SJSA1 (cell line): Measurements from ENCODE around the gene PRPS2. TPM values are rescaled to one million over a fixed set of nuclear protein-coding genes. Genes with fewer than 3 reads are reported as not detected.
A peak's percentile ranks its signal among the peaks of the same experiment; 100 is the strongest.

ENCODE experiments used
- DNase-seq, 2 experiments: peaks; one replicate each; pipeline ENCODE4 v3.0.0-alpha.2; 2015 to 2020; ENCODE audit warnings: low spot score in 2 of 2, low read depth in 1 of 2
- H3K27ac ChIP-seq: fragments of 250-450 bp; sonication (Bioruptor Pico); 2 replicates; pipeline ENCODE4 v1.5.1; 2020; ENCODE audit warnings: mild to moderate bottlenecking, moderate library complexity
- H3K27me3 ChIP-seq: fragments of 250-450 bp; sonication (Bioruptor Pico); replicated peaks from 2 replicates; pipeline ENCODE4 v1.5.1; 2020; ENCODE audit warnings: mild to moderate bottlenecking, moderate library complexity
- H3K36me3 ChIP-seq: fragments of 250-450 bp; sonication (Bioruptor Pico); 2 replicates; pipeline ENCODE4 v1.5.1; 2020; ENCODE audit warnings: mild to moderate bottlenecking
- H3K4me1 ChIP-seq: fragments of 250-450 bp; sonication (Bioruptor Pico); replicated peaks from 2 replicates; pipeline ENCODE4 v1.6.1; 2021; ENCODE audit warnings: mild to moderate bottlenecking
- H3K4me3 ChIP-seq: fragments of 250-450 bp; sonication (Bioruptor Pico); 2 replicates; pipeline ENCODE4 v1.5.1; 2020; ENCODE audit warnings: mild to moderate bottlenecking
- H3K9me3 ChIP-seq: fragments of 250-450 bp; sonication (Bioruptor Pico); replicated peaks from 2 replicates; pipeline ENCODE4 v1.5.1; 2020; ENCODE audit warnings: mild to moderate bottlenecking
- total RNA-seq: library from RNA; depleted of rRNA; stranded (reverse); fragments of >200 nt; shearing (Covaris generic); gene quantifications from 2 replicates; pipeline ENCODE4 v1.2.3, GENCODE V29; 2014

The PRPS2 gene
- total RNA-seq, 1 experiment from 2014 or later, result 79.3 TPM

DNA sequence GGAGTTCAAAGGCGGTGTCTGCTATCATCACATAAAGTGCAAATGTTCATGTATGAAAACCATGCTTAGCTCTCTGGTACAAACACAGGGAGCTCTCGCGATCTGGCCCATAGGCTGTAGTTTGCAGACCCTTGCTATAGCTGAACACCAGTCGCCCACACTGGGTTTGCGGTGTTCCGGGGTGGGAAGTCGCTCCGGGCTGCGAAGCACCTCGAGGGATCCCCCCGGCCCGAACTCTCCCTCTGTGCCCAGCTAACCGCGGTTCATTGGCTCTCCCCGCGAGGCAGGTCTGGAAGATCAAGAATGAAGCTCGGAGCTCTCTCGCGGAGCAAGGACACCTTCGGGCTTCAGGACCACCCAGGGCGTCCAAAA, 341 bp upstream of the PRPS2 start:
- no peak overlapping the region for H3K27ac ChIP-seq
- no peaks in the 10 kb centered on the region for H3K27me3 ChIP-seq
- H3K4me1 ChIP-seq, result no peaks in the 10 kb centered on the region
- no peaks in the 10 kb centered on the region for H3K9me3 ChIP-seq
- H3K36me3 ChIP-seq, result peaks cover 17% of the 10 kb centered on the region
- DNase-seq, result no peak
- peak overlapping the region; percentile 84 for H3K4me3 ChIP-seq

- peak overlapping the region; percentile 84 for H3K4me3 ChIP-seq
- no peaks in the 10 kb centered on the region for H3K9me3 ChIP-seq
- no peaks in the 10 kb centered on the region for H3K4me1 ChIP-seq
- H3K27me3 ChIP-seq, result no peaks in the 10 kb centered on the region
- H3K27ac ChIP-seq, result no peak overlapping the region
- DNase-seq, result no peak
- H3K36me3 ChIP-seq, result peaks cover 20% of the 10 kb centered on the region
These were observed 1.5 kb downstream of the PRPS2 start for GRCh38 chrX:12792711-12793110.

GRCh38 chrX:12794654-12795053, 3.4 kb downstream of the PRPS2 start:
- DNase-seq, result no peak
- no peaks in the 10 kb centered on the region for H3K9me3 ChIP-seq
- H3K4me3 ChIP-seq, result no peak overlapping the region
- no peak overlapping the region for H3K27ac ChIP-seq
- H3K27me3 ChIP-seq, result no peaks in the 10 kb centered on the region
- peaks cover 7% of the 10 kb centered on the region; the same call in 1 of the 2 replicates for H3K4me1 ChIP-seq
- H3K36me3 ChIP-seq, result peaks cover 35% of the 10 kb centered on the region

- H3K4me1 ChIP-seq, result peaks cover 7% of the 10 kb centered on the region; the same call in 1 of the 2 replicates
- H3K9me3 ChIP-seq, result no peaks in the 10 kb centered on the region
- H3K27me3 ChIP-seq, result no peaks in the 10 kb centered on the region
- peak; percentile 38 to 40 for DNase-seq
- peaks cover 46% of the 10 kb centered on the region for H3K36me3 ChIP-seq
- H3K27ac ChIP-seq, result no peak overlapping the region
- H3K4me3 ChIP-seq, result no peak overlapping the region
These were observed 7.4 kb downstream of the PRPS2 start for GRCh38 chrX:12798601-12799000.

DNA sequence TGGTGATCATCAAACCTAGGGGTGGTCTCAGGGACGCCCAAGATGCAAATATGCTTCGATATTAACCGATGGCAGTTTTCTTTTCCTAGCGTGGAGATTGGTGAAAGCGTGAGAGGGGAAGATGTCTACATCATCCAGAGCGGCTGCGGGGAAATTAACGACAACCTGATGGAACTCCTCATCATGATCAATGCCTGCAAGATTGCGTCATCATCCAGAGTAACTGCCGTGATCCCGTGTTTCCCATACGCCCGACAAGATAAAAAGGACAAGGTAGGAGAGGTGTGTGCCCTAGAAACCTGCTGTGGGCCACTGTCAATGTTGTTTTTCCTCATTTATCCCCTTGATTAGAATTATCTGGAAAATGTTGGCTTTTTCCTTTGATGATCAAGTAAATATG, 7.9 kb downstream of the PRPS2 start:
- no peak overlapping the region for H3K27ac ChIP-seq

GRCh38 chrX:12802741-12803140, 11.5 kb downstream of the PRPS2 start:
- no peak for DNase-seq

More for the DNA sequence above, 7.9 kb downstream of the PRPS2 start:
- Histone ChIP-seq H3K27me3 (no peaks in the 10 kb centered on the region), H3K4me3 (no peak overlapping the region), H3K4me1 (peaks cover 7% of the 10 kb centered on the region; the same call in 1 of the 2 replicates), H3K9me3 (no peaks in the 10 kb centered on the region), H3K36me3 (peaks cover 49% of the 10 kb centered on the region)
- DNase-seq, result no peak

DNA sequence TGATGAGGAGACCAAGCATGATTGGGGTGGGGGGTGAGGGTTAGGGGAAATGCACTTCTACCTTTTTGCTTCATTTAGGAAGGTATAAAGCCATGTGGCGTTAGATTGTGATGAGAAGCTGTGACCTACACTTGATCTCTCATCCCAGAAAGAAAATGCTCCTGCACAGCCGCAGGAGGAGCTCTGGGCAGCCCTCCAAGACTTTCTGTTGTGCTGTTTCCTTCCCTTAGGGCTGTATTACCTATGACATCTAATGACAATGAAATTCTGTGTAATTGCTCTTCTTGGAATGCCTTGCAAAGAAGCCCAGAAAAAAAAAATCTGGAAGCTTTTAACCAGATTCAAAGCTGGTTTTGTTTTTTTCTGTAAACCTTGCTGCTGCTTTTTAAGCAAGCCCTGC, 13.4 kb downstream of the PRPS2 start:
- H3K4me3 ChIP-seq, result no peak overlapping the region
- H3K27me3 ChIP-seq, result no peaks in the 10 kb centered on the region
- H3K4me1 ChIP-seq, result no peaks in the 10 kb centered on the region
- H3K27ac ChIP-seq, result no peak overlapping the region
- H3K36me3 ChIP-seq, result peaks cover 43% of the 10 kb centered on the region
- DNase-seq, result no peak
- no peaks in the 10 kb centered on the region for H3K9me3 ChIP-seq

More at GRCh38 chrX:12802741-12803140, 11.5 kb downstream of the PRPS2 start:
- Histone ChIP-seq H3K27me3 (no peaks in the 10 kb centered on the region), H3K9me3 (no peaks in the 10 kb centered on the region), H3K27ac (no peak overlapping the region), H3K4me3 (no peak overlapping the region), H3K36me3 (peaks cover 47% of the 10 kb centered on the region), H3K4me1 (peaks cover 7% of the 10 kb centered on the region; the same call in 1 of the 2 replicates)

DNA sequence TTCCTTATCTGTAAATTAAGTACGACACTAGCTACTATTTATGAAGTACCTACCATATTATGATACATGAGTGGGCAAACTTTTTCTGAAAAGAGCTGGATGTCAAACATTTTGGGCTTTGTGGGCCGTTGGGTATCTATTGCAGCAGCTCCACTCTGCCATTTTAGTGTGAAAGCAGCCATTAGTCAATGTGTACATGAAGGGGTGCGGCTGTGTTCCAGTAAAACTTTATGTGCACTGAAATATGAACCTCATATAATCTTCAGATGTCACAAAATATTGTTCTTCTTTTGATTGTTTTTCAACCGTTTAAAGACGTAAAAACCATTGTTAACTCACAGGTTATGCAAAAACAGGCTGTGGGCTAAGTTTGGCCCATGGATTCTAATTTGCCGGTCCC, 14.1 kb downstream of the PRPS2 start:
- Histone ChIP-seq H3K4me1 (no peaks in the 10 kb centered on the region), H3K9me3 (no peaks in the 10 kb centered on the region), H3K27me3 (no peaks in the 10 kb centered on the region), H3K27ac (no peak overlapping the region), H3K36me3 (peaks cover 36% of the 10 kb centered on the region), H3K4me3 (no peak overlapping the region)
- no peak for DNase-seq

GRCh38 chrX:12811658-12812057, 20.4 kb downstream of the PRPS2 start:
- no peaks in the 10 kb centered on the region for H3K4me1 ChIP-seq
- DNase-seq, result no peak
- H3K9me3 ChIP-seq, result no peaks in the 10 kb centered on the region

DNA sequence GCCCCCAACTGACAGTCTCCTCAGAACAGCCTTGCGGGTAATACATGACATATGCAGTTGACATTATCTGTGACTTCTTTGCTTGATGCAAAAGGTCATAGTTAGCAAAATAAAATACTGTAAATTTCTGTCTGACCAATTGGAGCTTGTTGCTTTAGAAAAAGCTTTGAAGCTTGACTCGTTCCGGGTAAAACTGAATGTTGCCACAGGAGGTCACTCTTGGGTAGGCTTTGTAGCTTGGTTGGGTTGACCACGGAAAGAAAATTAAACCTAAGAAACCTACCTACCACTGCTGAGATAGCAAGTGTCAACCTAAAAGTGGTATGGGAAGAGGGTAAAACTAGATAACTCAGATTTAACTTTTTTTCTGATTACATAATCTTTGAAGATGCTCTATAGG, 23.2 kb downstream of the PRPS2 start:
- Histone ChIP-seq H3K27ac (no peak overlapping the region), H3K9me3 (no peaks in the 10 kb centered on the region), H3K27me3 (no peaks in the 10 kb centered on the region)

More at GRCh38 chrX:12811658-12812057, 20.4 kb downstream of the PRPS2 start:
- Histone ChIP-seq H3K27me3 (no peaks in the 10 kb centered on the region), H3K4me3 (no peak overlapping the region), H3K27ac (no peak overlapping the region), H3K36me3 (peaks cover 15% of the 10 kb centered on the region)

DNA sequence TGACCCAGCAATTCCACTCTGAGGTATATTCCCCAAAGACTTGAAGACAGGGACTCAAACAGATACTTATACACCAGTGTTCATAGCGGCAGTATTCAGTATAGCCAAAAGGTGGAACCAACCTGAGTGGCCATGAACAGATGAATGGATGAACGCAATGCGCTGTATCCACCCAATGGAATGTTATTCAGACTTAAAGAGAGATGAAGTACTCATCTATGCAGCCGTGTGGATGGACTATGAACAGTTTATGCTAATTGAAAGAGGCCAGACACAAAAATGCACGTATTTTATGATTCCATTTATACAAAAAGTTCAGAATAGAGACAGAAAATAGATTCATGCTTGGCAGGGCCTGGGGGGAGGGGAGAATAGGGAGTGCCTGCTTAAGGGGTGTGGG, 26.3 kb downstream of the PRPS2 start:
- Histone ChIP-seq H3K9me3 (no peaks in the 10 kb centered on the region), H3K4me1 (no peaks in the 10 kb centered on the region), H3K27me3 (no peaks in the 10 kb centered on the region), H3K27ac (no peak overlapping the region), H3K36me3 (peaks cover 34% of the 10 kb centered on the region), H3K4me3 (no peak overlapping the region)
- no peak for DNase-seq

More for the DNA sequence above, 23.2 kb downstream of the PRPS2 start:
- no peak overlapping the region for H3K4me3 ChIP-seq
- no peaks in the 10 kb centered on the region for H3K4me1 ChIP-seq
- H3K36me3 ChIP-seq, result peaks cover 10% of the 10 kb centered on the region
- DNase-seq, result peak in 1 of 2 experiments; percentile 38

DNA sequence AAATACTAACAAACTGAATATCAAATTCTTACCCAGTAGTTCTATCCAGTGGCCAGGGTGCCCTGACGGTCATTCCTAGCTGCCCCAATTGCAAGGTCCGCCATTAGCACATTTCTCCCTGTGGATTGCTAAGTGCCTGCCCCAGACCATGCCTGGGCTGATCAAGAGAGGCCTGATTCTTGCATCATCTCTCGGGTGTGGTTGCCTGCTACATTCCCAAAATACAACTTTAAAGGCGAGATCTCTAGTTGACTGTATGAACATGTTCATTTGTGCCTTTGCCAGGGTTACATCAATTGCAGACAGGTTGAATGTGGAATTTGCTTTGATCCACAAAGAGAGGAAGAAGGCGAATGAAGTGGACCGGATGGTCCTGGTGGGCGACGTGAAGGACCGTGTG, 28.0 kb downstream of the PRPS2 start:
- no peaks in the 10 kb centered on the region; the same call in 1 of the 2 replicates for H3K4me1 ChIP-seq
- H3K4me3 ChIP-seq, result no peak overlapping the region
- no peaks in the 10 kb centered on the region for H3K27me3 ChIP-seq
- no peaks in the 10 kb centered on the region for H3K9me3 ChIP-seq
- H3K36me3 ChIP-seq, result peaks cover 45% of the 10 kb centered on the region
- no peak overlapping the region for H3K27ac ChIP-seq
- DNase-seq, result no peak

DNA sequence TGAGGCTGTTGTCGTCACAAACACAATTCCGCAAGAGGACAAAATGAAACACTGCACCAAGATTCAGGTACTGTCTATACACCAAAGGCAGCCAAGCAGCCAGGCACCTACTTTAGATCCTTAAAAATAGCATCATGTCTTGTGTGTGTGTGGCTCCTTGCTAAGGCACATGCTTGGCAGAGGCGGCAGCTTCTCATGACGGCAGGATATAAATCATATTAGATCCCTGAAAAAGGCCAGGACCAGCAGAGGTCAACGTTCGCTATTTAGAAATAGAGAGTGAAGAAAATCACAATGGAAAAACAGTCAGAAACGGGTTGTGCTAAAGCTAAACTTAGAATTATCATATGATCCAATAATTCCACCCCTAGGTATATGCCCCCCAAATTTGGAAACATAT, 29.5 kb downstream of the PRPS2 start:
- peaks cover 51% of the 10 kb centered on the region for H3K36me3 ChIP-seq
- H3K27ac ChIP-seq, result no peak overlapping the region
- DNase-seq, result no peak
- H3K4me1 ChIP-seq, result peaks cover 13% of the 10 kb centered on the region
- H3K9me3 ChIP-seq, result no peaks in the 10 kb centered on the region
- H3K27me3 ChIP-seq, result no peaks in the 10 kb centered on the region
- H3K4me3 ChIP-seq, result no peak overlapping the region

- peaks cover 24% of the 10 kb centered on the region for H3K4me1 ChIP-seq
- H3K9me3 ChIP-seq, result no peaks in the 10 kb centered on the region
- peak overlapping the region; percentile 98 for H3K27ac ChIP-seq
- peaks cover 42% of the 10 kb centered on the region for H3K36me3 ChIP-seq
- DNase-seq, result peak; percentile 54 to 68
- H3K27me3 ChIP-seq, result no peaks in the 10 kb centered on the region
- no peak overlapping the region for H3K4me3 ChIP-seq
These were observed 33.7 kb downstream of the PRPS2 start for GRCh38 chrX:12824944-12825343.

- Histone ChIP-seq H3K4me3 (no peak overlapping the region), H3K4me1 (peaks cover 24% of the 10 kb centered on the region), H3K27me3 (no peaks in the 10 kb centered on the region), H3K36me3 (peaks cover 36% of the 10 kb centered on the region), H3K9me3 (no peaks in the 10 kb centered on the region), H3K27ac (peak overlapping the region; percentile 98)
- peak; percentile 83 to 91 for DNase-seq
These were observed 34.6 kb downstream of the PRPS2 start for GRCh38 chrX:12825801-12826200.
